GM13976 (cell line): ENCODE results near the gene PANK1.

Experiments used
- DNase-seq: peaks from one replicate; pipeline ENCODE4 v3.0.0; 2012; ENCODE audit warnings: low spot score
- CTCF ChIP-seq: IDR thresholded peaks from 2 replicates; pipeline ENCODE4 v1.5.1; 2012; ENCODE audit warnings: borderline replicate concordance, mild to moderate bottlenecking; ENCODE audit not compliant: insufficient read depth; ENCODE audit errors: extremely low read depth, missing control alignments, control extremely low read depth
- in situ Hi-C: fragments of 300-500 bp; cut with MboI; formaldehyde crosslinking; loops from one replicate; pipeline ENCODE4 v1.12.0; 2022; ENCODE audit warnings: low sequenced_read_pairs, mixed read lengths, inconsistent platforms; ENCODE audit not compliant: unreplicated experiment

PANK1 gene

GRCh38 chr10:89590326-89590725 is 54.7 kb downstream of the PANK1 start:
- no peak for TF ChIP-seq CTCF
- in situ Hi-C loops: no loop called here
- DNase-seq: no peak

DNA sequence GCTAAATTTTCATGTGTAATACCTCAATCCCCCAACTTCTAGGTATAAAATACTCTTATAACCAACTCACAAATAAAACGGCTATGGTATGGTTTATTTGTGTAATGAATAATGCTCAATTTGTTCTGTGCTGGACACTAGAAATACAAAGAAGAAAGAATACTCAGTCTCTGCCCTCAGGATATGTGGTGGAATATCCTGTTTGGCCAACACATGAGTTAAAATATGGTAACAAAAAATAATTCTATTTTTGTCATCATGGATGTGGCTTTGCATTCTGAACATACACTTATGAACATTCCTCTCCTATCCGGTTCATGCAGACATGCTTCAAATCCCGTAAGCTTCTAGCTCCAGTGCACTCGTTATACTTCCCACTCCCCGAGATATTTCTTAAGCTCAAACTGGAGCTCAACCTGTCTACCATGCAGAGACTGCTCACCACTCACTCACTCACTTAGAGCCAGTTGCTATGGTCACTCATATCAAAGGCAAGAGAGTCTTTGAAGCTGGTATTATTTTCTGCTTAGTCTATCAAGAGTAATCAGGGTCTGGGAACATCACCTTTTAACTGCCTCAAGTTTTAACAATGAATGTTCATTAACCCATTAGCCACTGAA is 55.8 kb downstream of the PANK1 start:
- in situ Hi-C loops: no loop called here
- DNase-seq: no peak
- no peak for TF ChIP-seq CTCF

GRCh38 chr10:89588671-89589070 is 56.4 kb downstream of the PANK1 start:
- no peak for TF ChIP-seq CTCF
- in situ Hi-C loops: no loop called here
- no peak for DNase-seq

- TF ChIP-seq CTCF: no peak
- DNase-seq: no peak
- in situ Hi-C loops: no loop called here
Measured at GRCh38 chr10:89582022-89582421, 63.0 kb downstream of the PANK1 start.

- in situ Hi-C loops: no loop called here
- no peak for TF ChIP-seq CTCF
- DNase-seq: no peak
Measured at GRCh38 chr10:89580243-89580642, 64.8 kb downstream of the PANK1 start.

GRCh38 chr10:89576696-89577095 is 68.3 kb downstream of the PANK1 start:
- TF ChIP-seq CTCF: no peak
- in situ Hi-C loops: no loop called here
- no peak for DNase-seq
